ENCODE measurements around the gene ZNF385D. TPM values are rescaled to one million over a fixed set of nuclear protein-coding genes. Genes with fewer than 3 reads are reported as not detected.

Gene ZNF385D
- total RNA-seq, 1 experiment from 2014 or later: not detected

GRCh38 chr3:21377071-21377769 lies 373.8 kb downstream of the ZNF385D start (continued):
- no peak for TF ChIP-seq ZBTB33 (IDR thresholded peaks at IDR 0.05; ENCODE audit: extremely low read depth, insufficient replicate concordance, low read length)
- no peak for TF ChIP-seq EGR1 (IDR thresholded peaks at IDR 0.05; ENCODE audit: low read depth)
- no peak for TF ChIP-seq EZH2phosphoT487 (IDR thresholded peaks at IDR 0.05; ENCODE audit: borderline replicate concordance)
- TF ChIP-seq MAX (IDR thresholded peaks at IDR 0.05): no peak
- TF ChIP-seq ZFX (IDR thresholded peaks at IDR 0.05): no peak
- TF ChIP-seq SP1 (IDR thresholded peaks at IDR 0.05; ENCODE audit: low read depth): no peak
- no peak for TF ChIP-seq POLR2A (IDR thresholded peaks at IDR 0.05; ENCODE audit: borderline replicate concordance, extremely low read depth, insufficient read depth, insufficient read length)
- TF ChIP-seq POLR2AphosphoS5 (IDR thresholded peaks at IDR 0.05; ENCODE audit: low read depth, low read length): no peak
- TF ChIP-seq CBX3 (IDR thresholded peaks at IDR 0.05; ENCODE audit: low read depth): no peak
- TF ChIP-seq CTCF (IDR thresholded peaks at IDR 0.05 in 2 of 3, conservative IDR thresholded peaks at IDR 0.05 in 1 of 3; ENCODE audit: borderline replicate concordance in 1 of 3, insufficient read depth in 1 of 3, low read depth in 2 of 3, low read length in 2 of 3): no peak

- no peak for ATAC-seq
- Histone ChIP-seq H4K20me1 (ENCODE audit: insufficient read depth) (no peaks in the 10 kb centered on the region), H3K27me3 (ENCODE audit: insufficient read depth, low read length) (no peaks in the 10 kb centered on the region), H3K27ac (ENCODE audit: low read depth, low read length) (no peak overlapping the region), H3K4me1 (ENCODE audit: control insufficient read depth in 1 of 2, insufficient read depth in 2 of 2, low read length in 2 of 2) (no peaks in the 10 kb centered on the region), H3K36me3 (ENCODE audit: control insufficient read depth in 1 of 2, insufficient read depth in 2 of 2, low read length in 2 of 2) (no peaks in the 10 kb centered on the region; a peak in 1 of 4 replicates), H3K4me2 (ENCODE audit: low read length) (no peak overlapping the region), H3K9me2 (ENCODE audit: insufficient read depth) (no peaks in the 10 kb centered on the region), H3K79me2 (ENCODE audit: insufficient read depth, low read length) (no peaks in the 10 kb centered on the region), H3K9ac (ENCODE audit: low read length) (no peak overlapping the region), H2AFZ (ENCODE audit: low read depth, low read length, poor library complexity, severe bottlenecking) (no peak overlapping the region), H3K4me3 (replicated peaks in 1 of 2; ENCODE audit: low read depth in 1 of 2, low read length in 2 of 2) (no peak overlapping the region), H3K9me3 (ENCODE audit: control insufficient read depth in 1 of 2, insufficient read depth in 1 of 2, low read depth in 1 of 2, low read length in 2 of 2) (peaks cover 0 to 13% of the 10 kb centered on the region in 2 experiments; a peak in 3 of 4 replicates)
- intact Hi-C loops (cut with micrococcal nuclease): no loop called here
- no TSS peak for BruUV-seq (replicated peaks)
- no peak for TF ChIP-seq POLR2A (IDR thresholded peaks at IDR 0.05; ENCODE audit: borderline replicate concordance, extremely low read depth, insufficient read depth, insufficient read length)
- no peak for TF ChIP-seq CBX3 (IDR thresholded peaks at IDR 0.05; ENCODE audit: low read depth)
- no peak for TF ChIP-seq ZFX (IDR thresholded peaks at IDR 0.05)
- TF ChIP-seq POLR2AphosphoS5 (IDR thresholded peaks at IDR 0.05; ENCODE audit: low read depth, low read length): no peak
- CTCF ChIA-PET: no interaction called here
- POLR2A ChIA-PET: no interaction called here
- RAD21 ChIA-PET (ENCODE audit: low non-redundant PET in 1 of 2, low total read pairs in 2 of 2, uncharacterized antibody in 2 of 2, unreplicated experiment in 2 of 2): no interaction called here
- DNase-seq (ENCODE audit: low read depth, low spot score): no peak
Measured at GRCh38 chr3:21372316-21372715, 378.7 kb downstream of the ZNF385D start.

Measured in HCT116 (cell line).